OCI-LY7 (cell line): Measurements from ENCODE around the gene RNF214.

Experiments
- EZH2phosphoT487 ChIP-seq: fragments of 200-600 bp; sonication (generic); IDR thresholded peaks from 2 replicates; pipeline ENCODE4 v1.6.1; 2018; ENCODE audit warnings: low read depth, borderline replicate concordance, mild to moderate bottlenecking, mixed run types, antibody characterized with exemption, low read length, moderate library complexity, mixed read lengths
- TF ChIP-seq, protein P1 (sequence below): fragments of 200-600 bp; sonication (generic); conservative IDR thresholded peaks from 2 replicates; pipeline ENCODE4 v1.5.1; 2014; ENCODE audit warnings: mild to moderate bottlenecking, antibody characterized with exemption, low read length, moderate library complexity, mixed read lengths

GRCh38 chr11:117223741-117224689 lies 8.5 kb upstream of the RNF214 start:
- TF ChIP-seq, protein P1, sequence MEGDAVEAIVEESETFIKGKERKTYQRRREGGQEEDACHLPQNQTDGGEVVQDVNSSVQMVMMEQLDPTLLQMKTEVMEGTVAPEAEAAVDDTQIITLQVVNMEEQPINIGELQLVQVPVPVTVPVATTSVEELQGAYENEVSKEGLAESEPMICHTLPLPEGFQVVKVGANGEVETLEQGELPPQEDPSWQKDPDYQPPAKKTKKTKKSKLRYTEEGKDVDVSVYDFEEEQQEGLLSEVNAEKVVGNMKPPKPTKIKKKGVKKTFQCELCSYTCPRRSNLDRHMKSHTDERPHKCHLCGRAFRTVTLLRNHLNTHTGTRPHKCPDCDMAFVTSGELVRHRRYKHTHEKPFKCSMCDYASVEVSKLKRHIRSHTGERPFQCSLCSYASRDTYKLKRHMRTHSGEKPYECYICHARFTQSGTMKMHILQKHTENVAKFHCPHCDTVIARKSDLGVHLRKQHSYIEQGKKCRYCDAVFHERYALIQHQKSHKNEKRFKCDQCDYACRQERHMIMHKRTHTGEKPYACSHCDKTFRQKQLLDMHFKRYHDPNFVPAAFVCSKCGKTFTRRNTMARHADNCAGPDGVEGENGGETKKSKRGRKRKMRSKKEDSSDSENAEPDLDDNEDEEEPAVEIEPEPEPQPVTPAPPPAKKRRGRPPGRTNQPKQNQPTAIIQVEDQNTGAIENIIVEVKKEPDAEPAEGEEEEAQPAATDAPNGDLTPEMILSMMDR: no peak
- TF ChIP-seq EZH2phosphoT487: no peak
